HepG2 (cell line): ENCODE measurements around the gene IGFALS. TPM values are rescaled to one million over a fixed set of nuclear protein-coding genes. Genes with fewer than 3 reads are reported as not detected.
A peak's percentile ranks its signal among the peaks of the same experiment; 100 is the strongest.

Source experiments
- CCAR2 ChIP-seq: fragments of 200-400 bp; formaldehyde crosslinking; optimal IDR thresholded peaks from 2 replicates; pipeline ENCODE3; 2018; ENCODE audit warnings: low read depth, mild to moderate bottlenecking, low read length, moderate library complexity
- HNRNPL ChIP-seq: fragments of 200-400 bp; formaldehyde crosslinking; IDR thresholded peaks from 2 replicates; pipeline ENCODE4 v1.6.1; 2017; ENCODE audit warnings: mild to moderate bottlenecking, low read depth, low read length
- IRF2 ChIP-seq: IDR thresholded peaks from 2 replicates; pipeline ENCODE4 v1.6.1; 2018; ENCODE audit warnings: missing genetic modification reagents, missing compliant biosample characterization
- KDM5A ChIP-seq: fragments of 200-600 bp; sonication (generic); IDR thresholded peaks from 2 replicates; pipeline ENCODE4 v1.7.0; 2018; ENCODE audit warnings: antibody characterized with exemption, mild to moderate bottlenecking, low read length, borderline replicate concordance
- MAZ ChIP-seq, 2 experiments: sonication (generic) in 1 of 2; formaldehyde crosslinking in 1 of 2; IDR thresholded peaks; 2 replicates each; pipeline versions ENCODE4 v1.5.0 to v1.6.1; 2012 to 2020; ENCODE audit warnings: low read depth in 2 of 2, mild to moderate bottlenecking in 2 of 2, borderline replicate concordance in 1 of 2, improper control_type of control experiment in 1 of 2, low read length in 1 of 2, missing genetic modification reagents in 1 of 2, moderate library complexity in 1 of 2
- MIER2 ChIP-seq: IDR thresholded peaks from 2 replicates; pipeline ENCODE4 v1.6.1; 2016; ENCODE audit warnings: missing biosample characterization, missing genetic modification reagents
- MYNN ChIP-seq: sonication (generic); formaldehyde crosslinking; IDR thresholded peaks from 2 replicates; pipeline ENCODE4 v1.4.0; 2020; ENCODE audit warnings: mild to moderate bottlenecking, low read depth, missing genetic modification reagents
- NFYB ChIP-seq: sonication (generic); formaldehyde crosslinking; IDR thresholded peaks from 2 replicates; pipeline ENCODE4 v1.4.0; 2020; ENCODE audit warnings: missing genetic modification reagents
- NRL ChIP-seq: sonication (generic); formaldehyde crosslinking; IDR thresholded peaks from 2 replicates; pipeline ENCODE4 v1.5.0; 2020; ENCODE audit warnings: missing genetic modification reagents, mild to moderate bottlenecking, moderate library complexity, borderline replicate concordance
- PHF8 ChIP-seq: sonication (generic); formaldehyde crosslinking; IDR thresholded peaks from 2 replicates; pipeline ENCODE4 v1.5.0; 2020; ENCODE audit warnings: missing genetic modification reagents
- SMC3 ChIP-seq: IDR thresholded peaks from 2 replicates; pipeline ENCODE4 v1.6.1; 2011; ENCODE audit warnings: low read length, improper control_type of control experiment
- TBX2 ChIP-seq: sonication (generic); formaldehyde crosslinking; IDR thresholded peaks from 2 replicates; pipeline ENCODE4 v1.5.0; 2020; ENCODE audit warnings: missing genetic modification reagents, mild to moderate bottlenecking, borderline replicate concordance
- TEAD3 ChIP-seq: optimal IDR thresholded peaks from 2 replicates; pipeline ENCODE3; 2016; ENCODE audit warnings: borderline replicate concordance
- ZNF10 ChIP-seq: sonication (generic); formaldehyde crosslinking; IDR thresholded peaks from 2 replicates; pipeline ENCODE4 v1.4.0; 2020; ENCODE audit warnings: mild to moderate bottlenecking, low read depth, missing genetic modification reagents, borderline replicate concordance
- ZNF317 ChIP-seq: sonication (generic); formaldehyde crosslinking; IDR thresholded peaks from 2 replicates; pipeline ENCODE4 v1.5.0; 2020; ENCODE audit warnings: mild to moderate bottlenecking, missing genetic modification reagents
- ZNF891 ChIP-seq: sonication (generic); formaldehyde crosslinking; IDR thresholded peaks from 2 replicates; pipeline ENCODE4 v1.5.0; 2020; ENCODE audit warnings: mild to moderate bottlenecking, missing genetic modification reagents
- polyA plus RNA-seq, 8 experiments: library from polyadenylated mRNA; depleted of rRNA in 3 of 8; stranded (reverse) in 7 of 8; unstranded in 1 of 8; fragments of >200 nt; fragmentation: Illumina TruSeq in 4 of 8; extraction: Trizol in 4 of 8; gene quantifications; 2 replicates each; pipeline versions ENCODE4 v1.2.1 to v1.2.3, GENCODE V29; 2011 to 2016; ENCODE audit warnings: low read depth in 4 of 8, missing spikeins in 1 of 8, mixed read lengths in 1 of 8; ENCODE audit not compliant: insufficient read depth in 1 of 8
- total RNA-seq, 5 experiments: library from RNA; depleted of rRNA; stranded (reverse); fragments of >200 nt; fragmentation: Illumina TruSeq; extraction: Trizol; gene quantifications; 2 replicates each; pipeline ENCODE4 v1.2.3, GENCODE V29; 2016; ENCODE audit warnings: low read depth in 1 of 5
- TF ChIP-seq, protein P1 (sequence below): sonication (generic); formaldehyde crosslinking; IDR thresholded peaks from 2 replicates; pipeline ENCODE4 v1.5.0; 2020; ENCODE audit warnings: mild to moderate bottlenecking, missing genetic modification reagents
- TF ChIP-seq, protein P2 (sequence below): IDR thresholded peaks from 2 replicates; pipeline ENCODE4 v1.6.1; 2016; ENCODE audit warnings: mild to moderate bottlenecking
- TF ChIP-seq, protein P3 (sequence below): sonication (generic); formaldehyde crosslinking; IDR thresholded peaks from 2 replicates; pipeline ENCODE4 v1.5.0; 2020; ENCODE audit warnings: missing genetic modification reagents
- TF ChIP-seq, protein P4 (sequence below): sonication (generic); formaldehyde crosslinking; conservative IDR thresholded peaks from 2 replicates; pipeline ENCODE4 v1.4.0; 2020; ENCODE audit warnings: mild to moderate bottlenecking, missing genetic modification reagents, moderate library complexity
- TF ChIP-seq, protein P5 (sequence below): IDR thresholded peaks from 2 replicates; pipeline ENCODE4 v1.6.1; 2018; ENCODE audit warnings: missing genetic modification reagents, mild to moderate bottlenecking, missing compliant biosample characterization

The IGFALS gene
- total and polyA plus RNA-seq, 2 of the 13 experiments (the other 11 are each of a cell fraction or from before 2014, with no cell fraction given): 0.34 to 2.4 TPM

DNA sequence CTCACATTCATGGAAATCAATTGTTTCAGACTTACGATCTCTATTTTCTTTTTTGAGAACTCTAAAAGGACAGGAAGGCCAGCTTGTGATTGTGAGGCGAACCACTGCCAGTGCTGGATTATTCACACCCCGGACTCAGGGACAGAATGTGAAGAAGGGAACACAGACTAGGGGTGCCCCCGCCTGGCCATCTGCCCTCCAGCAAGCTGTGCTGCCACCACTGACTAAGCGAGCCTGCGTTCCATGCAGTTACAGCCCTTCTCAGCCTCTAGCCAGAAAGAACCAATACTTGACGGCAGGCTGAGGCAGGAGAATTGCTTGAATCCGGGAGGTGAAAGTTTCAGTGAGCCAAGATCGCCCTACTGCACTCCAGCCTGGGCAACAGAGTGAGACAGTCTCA, 30.3 kb upstream of the IGFALS start (continued):
- TF ChIP-seq, protein P1, sequence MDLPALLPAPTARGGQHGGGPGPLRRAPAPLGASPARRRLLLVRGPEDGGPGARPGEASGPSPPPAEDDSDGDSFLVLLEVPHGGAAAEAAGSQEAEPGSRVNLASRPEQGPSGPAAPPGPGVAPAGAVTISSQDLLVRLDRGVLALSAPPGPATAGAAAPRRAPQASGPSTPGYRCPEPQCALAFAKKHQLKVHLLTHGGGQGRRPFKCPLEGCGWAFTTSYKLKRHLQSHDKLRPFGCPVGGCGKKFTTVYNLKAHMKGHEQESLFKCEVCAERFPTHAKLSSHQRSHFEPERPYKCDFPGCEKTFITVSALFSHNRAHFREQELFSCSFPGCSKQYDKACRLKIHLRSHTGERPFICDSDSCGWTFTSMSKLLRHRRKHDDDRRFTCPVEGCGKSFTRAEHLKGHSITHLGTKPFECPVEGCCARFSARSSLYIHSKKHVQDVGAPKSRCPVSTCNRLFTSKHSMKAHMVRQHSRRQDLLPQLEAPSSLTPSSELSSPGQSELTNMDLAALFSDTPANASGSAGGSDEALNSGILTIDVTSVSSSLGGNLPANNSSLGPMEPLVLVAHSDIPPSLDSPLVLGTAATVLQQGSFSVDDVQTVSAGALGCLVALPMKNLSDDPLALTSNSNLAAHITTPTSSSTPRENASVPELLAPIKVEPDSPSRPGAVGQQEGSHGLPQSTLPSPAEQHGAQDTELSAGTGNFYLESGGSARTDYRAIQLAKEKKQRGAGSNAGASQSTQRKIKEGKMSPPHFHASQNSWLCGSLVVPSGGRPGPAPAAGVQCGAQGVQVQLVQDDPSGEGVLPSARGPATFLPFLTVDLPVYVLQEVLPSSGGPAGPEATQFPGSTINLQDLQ (CRISPR knock-in tag): no peak
- TF ChIP-seq, protein P2, sequence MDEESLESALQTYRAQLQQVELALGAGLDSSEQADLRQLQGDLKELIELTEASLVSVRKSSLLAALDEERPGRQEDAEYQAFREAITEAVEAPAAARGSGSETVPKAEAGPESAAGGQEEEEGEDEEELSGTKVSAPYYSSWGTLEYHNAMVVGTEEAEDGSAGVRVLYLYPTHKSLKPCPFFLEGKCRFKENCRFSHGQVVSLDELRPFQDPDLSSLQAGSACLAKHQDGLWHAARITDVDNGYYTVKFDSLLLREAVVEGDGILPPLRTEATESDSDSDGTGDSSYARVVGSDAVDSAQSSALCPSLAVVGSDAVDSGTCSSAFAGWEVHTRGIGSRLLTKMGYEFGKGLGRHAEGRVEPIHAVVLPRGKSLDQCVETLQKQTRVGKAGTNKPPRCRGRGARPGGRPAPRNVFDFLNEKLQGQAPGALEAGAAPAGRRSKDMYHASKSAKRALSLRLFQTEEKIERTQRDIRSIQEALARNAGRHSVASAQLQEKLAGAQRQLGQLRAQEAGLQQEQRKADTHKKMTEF (CRISPR knock-in tag): peak; percentile 28; the same call in 1 of the 2 replicates
- TF ChIP-seq NFYB (no peak), CCAR2 (no peak), MYNN (no peak), ZNF317 (CRISPR knock-in tag) (no peak), HNRNPL (no peak), ZNF10 (CRISPR knock-in tag) (no peak), MIER2 (no peak), NRL (no peak), ZNF891 (CRISPR knock-in tag) (no peak), MAZ (IDR thresholded peaks at IDR 0.05; ENCODE audit: borderline replicate concordance, low read depth, low read length) (no peak), MAZ (CRISPR knock-in tag; IDR thresholded peaks at IDR 0.05; ENCODE audit: low read depth) (0 out of 2 replicates have a peak, but pooled peaks have one; percentile 38), TBX2 (peak; percentile 41; the same call in 1 of the 2 replicates), TEAD3 (peak; percentile 60), KDM5A (no peak), IRF2 (CRISPR knock-in tag) (0 out of 2 replicates have a peak, but pooled peaks have one; percentile 32), PHF8 (CRISPR knock-in tag) (no peak), SMC3 (peak; percentile 36)
- TF ChIP-seq, protein P3, sequence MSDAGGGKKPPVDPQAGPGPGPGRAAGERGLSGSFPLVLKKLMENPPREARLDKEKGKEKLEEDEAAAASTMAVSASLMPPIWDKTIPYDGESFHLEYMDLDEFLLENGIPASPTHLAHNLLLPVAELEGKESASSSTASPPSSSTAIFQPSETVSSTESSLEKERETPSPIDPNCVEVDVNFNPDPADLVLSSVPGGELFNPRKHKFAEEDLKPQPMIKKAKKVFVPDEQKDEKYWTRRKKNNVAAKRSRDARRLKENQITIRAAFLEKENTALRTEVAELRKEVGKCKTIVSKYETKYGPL (CRISPR knock-in tag): no peak
- TF ChIP-seq, protein P4, sequence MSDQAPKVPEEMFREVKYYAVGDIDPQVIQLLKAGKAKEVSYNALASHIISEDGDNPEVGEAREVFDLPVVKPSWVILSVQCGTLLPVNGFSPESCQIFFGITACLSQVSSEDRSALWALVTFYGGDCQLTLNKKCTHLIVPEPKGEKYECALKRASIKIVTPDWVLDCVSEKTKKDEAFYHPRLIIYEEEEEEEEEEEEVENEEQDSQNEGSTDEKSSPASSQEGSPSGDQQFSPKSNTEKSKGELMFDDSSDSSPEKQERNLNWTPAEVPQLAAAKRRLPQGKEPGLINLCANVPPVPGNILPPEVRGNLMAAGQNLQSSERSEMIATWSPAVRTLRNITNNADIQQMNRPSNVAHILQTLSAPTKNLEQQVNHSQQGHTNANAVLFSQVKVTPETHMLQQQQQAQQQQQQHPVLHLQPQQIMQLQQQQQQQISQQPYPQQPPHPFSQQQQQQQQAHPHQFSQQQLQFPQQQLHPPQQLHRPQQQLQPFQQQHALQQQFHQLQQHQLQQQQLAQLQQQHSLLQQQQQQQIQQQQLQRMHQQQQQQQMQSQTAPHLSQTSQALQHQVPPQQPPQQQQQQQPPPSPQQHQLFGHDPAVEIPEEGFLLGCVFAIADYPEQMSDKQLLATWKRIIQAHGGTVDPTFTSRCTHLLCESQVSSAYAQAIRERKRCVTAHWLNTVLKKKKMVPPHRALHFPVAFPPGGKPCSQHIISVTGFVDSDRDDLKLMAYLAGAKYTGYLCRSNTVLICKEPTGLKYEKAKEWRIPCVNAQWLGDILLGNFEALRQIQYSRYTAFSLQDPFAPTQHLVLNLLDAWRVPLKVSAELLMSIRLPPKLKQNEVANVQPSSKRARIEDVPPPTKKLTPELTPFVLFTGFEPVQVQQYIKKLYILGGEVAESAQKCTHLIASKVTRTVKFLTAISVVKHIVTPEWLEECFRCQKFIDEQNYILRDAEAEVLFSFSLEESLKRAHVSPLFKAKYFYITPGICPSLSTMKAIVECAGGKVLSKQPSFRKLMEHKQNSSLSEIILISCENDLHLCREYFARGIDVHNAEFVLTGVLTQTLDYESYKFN (CRISPR knock-in tag): no peak
- TF ChIP-seq, protein P5, sequence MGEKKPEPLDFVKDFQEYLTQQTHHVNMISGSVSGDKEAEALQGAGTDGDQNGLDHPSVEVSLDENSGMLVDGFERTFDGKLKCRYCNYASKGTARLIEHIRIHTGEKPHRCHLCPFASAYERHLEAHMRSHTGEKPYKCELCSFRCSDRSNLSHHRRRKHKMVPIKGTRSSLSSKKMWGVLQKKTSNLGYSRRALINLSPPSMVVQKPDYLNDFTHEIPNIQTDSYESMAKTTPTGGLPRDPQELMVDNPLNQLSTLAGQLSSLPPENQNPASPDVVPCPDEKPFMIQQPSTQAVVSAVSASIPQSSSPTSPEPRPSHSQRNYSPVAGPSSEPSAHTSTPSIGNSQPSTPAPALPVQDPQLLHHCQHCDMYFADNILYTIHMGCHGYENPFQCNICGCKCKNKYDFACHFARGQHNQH (CRISPR knock-in tag): no peak
